ENCODE measurements around the gene NET1.

DNA sequence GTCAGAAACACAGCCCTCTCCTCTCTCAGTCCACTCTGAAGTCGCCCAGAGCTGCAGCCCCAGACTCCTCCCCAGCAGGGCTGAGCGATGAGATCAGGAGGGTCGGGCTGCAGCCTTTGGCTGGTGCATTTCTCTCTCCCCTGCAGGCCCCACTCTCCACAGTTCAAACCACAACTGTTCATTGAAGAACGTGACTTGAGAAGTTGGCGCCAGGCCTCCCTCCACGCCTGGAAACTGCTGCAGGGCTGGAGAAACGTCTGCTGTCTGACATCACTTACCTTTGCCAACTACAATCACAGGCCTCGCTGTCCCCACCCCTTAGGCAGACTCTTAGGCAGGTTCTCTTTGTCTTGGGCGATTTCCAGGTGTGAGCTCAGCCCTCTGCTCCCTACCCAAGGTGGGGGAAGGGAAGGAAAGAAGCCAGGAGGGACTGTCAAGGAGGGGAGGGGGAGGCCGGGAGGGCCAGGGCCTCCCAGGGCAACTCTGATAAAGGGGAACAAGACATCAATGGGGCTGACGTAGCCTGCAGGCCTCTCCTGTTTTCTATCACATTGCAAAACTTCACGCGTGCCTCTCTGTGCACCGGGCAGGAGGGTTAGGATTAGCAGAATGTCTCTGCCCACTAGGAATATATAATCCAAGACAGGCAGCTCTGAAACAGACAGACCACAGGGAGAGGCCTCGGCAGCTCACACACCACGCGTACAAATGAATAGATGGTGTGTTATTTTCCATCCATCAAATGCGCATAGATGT is 54.3 kb downstream of the NET1 start:
- no peak for TF ChIP-seq CTCF (IDR thresholded peaks at IDR 0.05)
- no peak for TF ChIP-seq EP300 (IDR thresholded peaks at IDR 0.05)
- no peak for TF ChIP-seq POLR2A (IDR thresholded peaks at IDR 0.05)
